Body of pancreas (tissue), 4 donors: ENCODE results near the gene LBR.

Experiments
- CTCF ChIP-seq, 7 experiments: fragments of 450-650 bp in 4 of 7; fragments of 200-600 bp in 3 of 7; sonication (generic) in 3 of 7; IDR thresholded peaks; one replicate each; pipeline ENCODE4 v1.5.1; 2016 to 2019; ENCODE audit warnings: antibody characterized with exemption in 7 of 7
- POLR2A ChIP-seq, 3 donors: fragments of 450-650 bp; IDR thresholded peaks; one replicate each; pipeline ENCODE4 v1.6.1; 2016; ENCODE audit warnings: antibody characterized with exemption in 3 of 3, mild to moderate bottlenecking in 2 of 3

- no peak for TF ChIP-seq CTCF (IDR thresholded peaks at IDR 0.05)
- TF ChIP-seq POLR2A (IDR thresholded peaks at IDR 0.05) = no peak
Observed at GRCh38 chr1:225476538-225476988, 48.7 kb upstream of the LBR start.
